ENCODE measurements around the gene USP7. TPM values are rescaled to one million over a fixed set of nuclear protein-coding genes. Genes with fewer than 3 reads are reported as not detected.

USP7 gene
- total RNA-seq, 1 experiment from 2014 or later: 148 TPM

DNA sequence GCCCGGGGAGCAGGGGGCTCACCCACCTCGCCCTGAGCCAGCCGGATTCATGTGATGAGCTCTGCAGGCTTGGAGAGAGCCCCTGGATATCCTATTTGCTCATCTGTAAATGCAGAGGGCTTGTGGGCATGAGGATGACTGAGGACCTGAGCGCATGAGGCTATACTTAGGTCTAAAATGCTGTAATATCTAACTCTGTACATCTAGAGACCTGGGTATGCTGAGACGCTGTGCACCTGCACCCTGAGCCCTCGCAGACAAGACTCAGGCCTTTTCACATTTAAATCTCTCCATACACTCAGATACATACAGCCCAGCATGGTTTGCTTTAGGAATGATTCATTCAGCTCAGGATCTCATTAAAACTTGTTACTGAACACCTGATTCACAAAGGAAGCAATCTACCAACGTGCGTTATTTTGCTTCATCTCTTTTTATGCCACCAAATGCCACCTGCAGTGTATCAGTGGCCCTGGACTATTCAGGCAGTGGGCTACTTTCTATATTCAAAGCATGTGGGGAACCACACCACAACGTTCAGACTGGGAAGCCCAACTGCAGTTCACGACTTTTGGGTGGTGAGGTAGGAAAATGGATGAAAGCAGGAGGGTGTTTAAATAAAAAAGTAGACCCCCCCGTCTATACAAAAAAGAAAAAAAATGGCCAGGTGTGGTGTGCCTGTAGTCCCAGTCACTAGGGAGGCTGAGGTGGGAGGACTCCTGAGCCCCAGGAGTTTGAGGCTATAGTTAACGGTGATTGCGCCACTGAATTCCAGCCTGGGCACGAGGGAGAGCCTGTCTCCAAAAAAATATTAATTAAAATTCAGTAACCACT, 12.0 kb downstream of the USP7 start:
- no peaks in the 10 kb centered on the region for H3K27me3 Mint-ChIP-seq (ENCODE audit: insufficient read depth, unreplicated experiment)
- intact Hi-C loops (cut with micrococcal nuclease; ENCODE audit: unreplicated experiment): no loop called here
- no peaks in the 10 kb centered on the region for H3K9me3 ChIP-seq
- no peak overlapping the region for H3K4me3 ChIP-seq (ENCODE audit: low read depth, low read length)
- no peak overlapping the region for H3K27ac Mint-ChIP-seq (ENCODE audit: unreplicated experiment)
- no peak overlapping the region for H3K4me3 Mint-ChIP-seq (ENCODE audit: unreplicated experiment)
- no TSS peak for BruUV-seq (replicated peaks)
- H3K9me3 Mint-ChIP-seq (ENCODE audit: unreplicated experiment): no peaks in the 10 kb centered on the region
- ChIA-PET CTCF (interaction anchor here (1.8 to 2.9 kb wide), 2 partner anchors 15 to 57 kb away, joined by 8 to 11 read pairs; no protein-coding TSS in a partner anchor), POLR2A (no interaction called here)
- H3K36me3 ChIP-seq (ENCODE audit: control insufficient read depth, insufficient read depth, low read length): no peaks in the 10 kb centered on the region
- no peaks in the 10 kb centered on the region for H3K27me3 ChIP-seq (replicated peaks; ENCODE audit: control insufficient read depth, insufficient read depth, low read length)
- peaks cover 20% of the 10 kb centered on the region for H3K4me1 Mint-ChIP-seq (ENCODE audit: low read depth, unreplicated experiment)
- no peaks in the 10 kb centered on the region for H3K36me3 Mint-ChIP-seq (ENCODE audit: insufficient read depth, unreplicated experiment)
- DNase-seq: no peak
- TF ChIP-seq, protein P1, sequence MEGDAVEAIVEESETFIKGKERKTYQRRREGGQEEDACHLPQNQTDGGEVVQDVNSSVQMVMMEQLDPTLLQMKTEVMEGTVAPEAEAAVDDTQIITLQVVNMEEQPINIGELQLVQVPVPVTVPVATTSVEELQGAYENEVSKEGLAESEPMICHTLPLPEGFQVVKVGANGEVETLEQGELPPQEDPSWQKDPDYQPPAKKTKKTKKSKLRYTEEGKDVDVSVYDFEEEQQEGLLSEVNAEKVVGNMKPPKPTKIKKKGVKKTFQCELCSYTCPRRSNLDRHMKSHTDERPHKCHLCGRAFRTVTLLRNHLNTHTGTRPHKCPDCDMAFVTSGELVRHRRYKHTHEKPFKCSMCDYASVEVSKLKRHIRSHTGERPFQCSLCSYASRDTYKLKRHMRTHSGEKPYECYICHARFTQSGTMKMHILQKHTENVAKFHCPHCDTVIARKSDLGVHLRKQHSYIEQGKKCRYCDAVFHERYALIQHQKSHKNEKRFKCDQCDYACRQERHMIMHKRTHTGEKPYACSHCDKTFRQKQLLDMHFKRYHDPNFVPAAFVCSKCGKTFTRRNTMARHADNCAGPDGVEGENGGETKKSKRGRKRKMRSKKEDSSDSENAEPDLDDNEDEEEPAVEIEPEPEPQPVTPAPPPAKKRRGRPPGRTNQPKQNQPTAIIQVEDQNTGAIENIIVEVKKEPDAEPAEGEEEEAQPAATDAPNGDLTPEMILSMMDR (IDR thresholded peaks at IDR 0.05; ENCODE audit: insufficient read depth in 1 of 2, low read depth in 1 of 2, low read length in 1 of 2, severe bottlenecking in 1 of 2, unreplicated experiment in 1 of 2): no peak
- peaks cover 9% of the 10 kb centered on the region; the same call in 1 of the 2 replicates for H3K4me1 ChIP-seq

DNA sequence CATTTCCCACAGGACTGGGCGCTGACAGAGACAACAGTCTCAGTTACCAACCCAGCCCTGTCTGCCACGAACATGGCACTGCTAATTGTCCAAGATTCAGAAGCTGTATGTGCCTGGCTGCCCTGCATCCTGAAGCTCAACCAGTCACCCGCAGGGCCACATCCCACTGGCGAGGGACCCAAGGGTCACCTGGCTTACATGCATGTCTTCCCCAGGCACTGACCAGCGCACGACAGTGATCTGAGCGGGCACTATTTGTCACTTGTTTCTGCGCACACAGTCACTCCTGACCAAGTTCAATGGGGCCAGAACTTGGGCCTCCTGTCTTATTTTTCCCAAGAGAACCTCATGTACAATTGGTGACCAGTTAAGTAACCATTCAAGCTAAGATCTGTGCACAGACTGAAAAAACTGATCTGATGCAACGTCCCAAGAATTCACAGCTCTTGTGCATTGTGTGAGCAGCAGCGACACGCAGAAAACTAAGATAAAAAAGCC, 13.1 kb downstream of the USP7 start:
- Mint-ChIP-seq H3K27ac (ENCODE audit: unreplicated experiment) (no peak overlapping the region), H3K9me3 (ENCODE audit: unreplicated experiment) (no peaks in the 10 kb centered on the region), H3K4me1 (ENCODE audit: low read depth, unreplicated experiment) (peaks cover 20% of the 10 kb centered on the region), H3K36me3 (ENCODE audit: insufficient read depth, unreplicated experiment) (no peaks in the 10 kb centered on the region), H3K4me3 (ENCODE audit: unreplicated experiment) (no peak overlapping the region), H3K27me3 (ENCODE audit: insufficient read depth, unreplicated experiment) (no peaks in the 10 kb centered on the region)
- ChIA-PET CTCF (interaction anchor here (1.8 to 2.9 kb wide), 2 partner anchors 14 to 58 kb away, joined by 8 to 11 read pairs; no protein-coding TSS in a partner anchor), POLR2A (no interaction called here)
- H3K36me3 ChIP-seq (ENCODE audit: control insufficient read depth, insufficient read depth, low read length): no peaks in the 10 kb centered on the region
- peaks cover 9% of the 10 kb centered on the region; the same call in 1 of the 2 replicates for H3K4me1 ChIP-seq
- no TSS peak for BruUV-seq (replicated peaks)
- H3K27me3 ChIP-seq (replicated peaks; ENCODE audit: control insufficient read depth, insufficient read depth, low read length): no peaks in the 10 kb centered on the region
- intact Hi-C loops (cut with micrococcal nuclease; ENCODE audit: unreplicated experiment): no loop called here
- TF ChIP-seq, protein P1 (IDR thresholded peaks at IDR 0.05; ENCODE audit: insufficient read depth in 1 of 2, low read depth in 1 of 2, low read length in 1 of 2, severe bottlenecking in 1 of 2, unreplicated experiment in 1 of 2): no peak
- DNase-seq: no peak
- H3K9me3 ChIP-seq: no peaks in the 10 kb centered on the region
- H3K4me3 ChIP-seq (ENCODE audit: low read depth, low read length): no peak overlapping the region

DNA sequence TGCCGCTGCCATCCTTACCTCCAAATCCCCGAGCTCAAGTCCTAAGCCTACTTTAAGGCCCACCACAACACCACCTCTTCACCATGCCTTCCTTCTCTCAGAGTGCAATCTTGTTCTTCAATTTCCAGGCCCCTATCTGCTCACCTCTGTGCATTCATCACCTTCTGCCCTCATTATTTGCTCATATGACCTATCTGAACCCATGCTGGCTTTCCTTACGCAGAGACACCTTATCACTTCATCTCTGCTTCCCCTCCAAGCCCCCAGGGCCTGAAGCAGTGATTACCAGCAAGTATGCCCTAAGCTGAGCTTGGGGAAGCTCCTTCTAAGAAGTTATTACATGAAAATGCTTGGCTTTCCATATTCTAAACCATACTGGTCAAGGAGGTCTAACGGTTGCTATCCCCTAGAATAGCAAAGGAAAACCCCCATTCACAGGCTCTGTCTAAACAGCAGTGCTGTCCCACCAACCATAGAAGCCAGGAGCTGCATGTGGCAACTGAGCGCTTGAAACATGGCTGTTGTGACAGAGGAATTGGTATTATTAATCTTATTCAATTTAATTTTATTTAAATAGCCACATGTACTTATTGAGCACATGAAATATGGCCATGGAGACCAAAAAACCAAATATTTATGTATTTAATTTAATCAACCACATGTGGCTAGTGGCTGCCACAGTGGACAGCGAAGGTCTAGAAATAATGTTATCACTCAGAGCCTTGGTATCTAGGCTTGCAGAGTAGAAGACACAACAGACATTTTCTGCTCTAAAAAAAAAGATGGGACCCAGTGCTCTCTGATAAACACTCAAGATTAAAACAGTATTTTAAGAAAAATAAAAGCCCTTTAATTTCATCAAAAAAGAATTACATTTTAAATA, 13.9 kb downstream of the USP7 start:
- no TSS peak for BruUV-seq (replicated peaks)
- Histone ChIP-seq H3K4me1 (peaks cover 9% of the 10 kb centered on the region; the same call in 1 of the 2 replicates), H3K36me3 (ENCODE audit: control insufficient read depth, insufficient read depth, low read length) (no peaks in the 10 kb centered on the region), H3K9me3 (no peaks in the 10 kb centered on the region), H3K27me3 (replicated peaks; ENCODE audit: control insufficient read depth, insufficient read depth, low read length) (no peaks in the 10 kb centered on the region), H3K4me3 (ENCODE audit: low read depth, low read length) (no peak overlapping the region)
- H3K27ac Mint-ChIP-seq (ENCODE audit: unreplicated experiment): no peak overlapping the region
- intact Hi-C loops (cut with micrococcal nuclease; ENCODE audit: unreplicated experiment): no loop called here
- ChIA-PET CTCF (interaction anchor here (1.1 to 2.9 kb wide), 2 partner anchors 15 to 59 kb away, joined by 3 to 11 read pairs; no protein-coding TSS in a partner anchor), POLR2A (no interaction called here)
- DNase-seq: no peak
- H3K4me3 Mint-ChIP-seq (ENCODE audit: unreplicated experiment): peak overlapping the region; percentile 4
- no peaks in the 10 kb centered on the region for H3K27me3 Mint-ChIP-seq (ENCODE audit: insufficient read depth, unreplicated experiment)
- H3K9me3 Mint-ChIP-seq (ENCODE audit: unreplicated experiment): no peaks in the 10 kb centered on the region
- TF ChIP-seq, protein P1 (IDR thresholded peaks at IDR 0.05; ENCODE audit: insufficient read depth in 1 of 2, low read depth in 1 of 2, low read length in 1 of 2, severe bottlenecking in 1 of 2, unreplicated experiment in 1 of 2): no peak
- peaks cover 20% of the 10 kb centered on the region for H3K4me1 Mint-ChIP-seq (ENCODE audit: low read depth, unreplicated experiment)
- H3K36me3 Mint-ChIP-seq (ENCODE audit: insufficient read depth, unreplicated experiment): no peaks in the 10 kb centered on the region
